ENCODE data around the gene FAIM2. TPM values are rescaled to one million over a fixed set of nuclear protein-coding genes. Genes with fewer than 3 reads are reported as not detected.

Gene FAIM2
- total RNA-seq, 1 donor from 2014 or later, result 0.18 TPM

GRCh38 chr12:49901026-49901425 lies 2.7 kb downstream of the FAIM2 start:
- H3K27me3 ChIP-seq (ENCODE audit: insufficient read depth, low read length), result no peaks in the 10 kb centered on the region
- H3K9me3 ChIP-seq (ENCODE audit: insufficient read depth, low read depth, low read length), result no peaks in the 10 kb centered on the region
- H3K4me3 ChIP-seq (ENCODE audit: insufficient read depth, low read depth, low read length), result no peak overlapping the region
- H3K27ac ChIP-seq (ENCODE audit: low read depth, low read length), result no peak overlapping the region
- no peak overlapping the region for H3K9ac ChIP-seq (ENCODE audit: low read length)
- no peak overlapping the region for H3K4me3 Mint-ChIP-seq (ENCODE audit: unreplicated experiment)
- no peaks in the 10 kb centered on the region for H3K79me2 ChIP-seq (ENCODE audit: insufficient read depth, low read length)
- peaks cover 75% of the 10 kb centered on the region for H3K27me3 Mint-ChIP-seq (ENCODE audit: low read depth, unreplicated experiment)
- H3K27ac Mint-ChIP-seq (ENCODE audit: unreplicated experiment), result no peak overlapping the region
- peaks cover 3% of the 10 kb centered on the region for H3K9me3 Mint-ChIP-seq (ENCODE audit: unreplicated experiment)
- no peaks in the 10 kb centered on the region for H3K36me3 ChIP-seq (ENCODE audit: insufficient read depth, low read length)
- FAIRE-seq (no peak), DNase-seq (ENCODE audit: low read depth) (no peak)
- H3K4me2 ChIP-seq (ENCODE audit: low read length), result no peak overlapping the region
- no peaks in the 10 kb centered on the region for H4K20me1 ChIP-seq (ENCODE audit: insufficient read depth, low read length)
- TF ChIP-seq CTCF (IDR thresholded peaks at IDR 0.05; ENCODE audit: insufficient read depth, low read depth, low read length), result no peak
- TF ChIP-seq EZH2 (IDR thresholded peaks at IDR 0.05; ENCODE audit: insufficient read depth, low read length), result no peak
- no peak overlapping the region for H2AFZ ChIP-seq (ENCODE audit: low read depth, low read length)
- H3K4me1 ChIP-seq (ENCODE audit: insufficient read depth, low read length), result peaks cover 5% of the 10 kb centered on the region
- no peaks in the 10 kb centered on the region for H3K36me3 Mint-ChIP-seq (ENCODE audit: low read depth, unreplicated experiment)
- peaks cover 3% of the 10 kb centered on the region for H3K4me1 Mint-ChIP-seq (ENCODE audit: low read depth, unreplicated experiment)

GRCh38 chr12:49900371-49900770 lies 3.3 kb downstream of the FAIM2 start:
- Histone ChIP-seq H2AFZ (ENCODE audit: low read depth, low read length) (no peak overlapping the region), H3K79me2 (ENCODE audit: insufficient read depth, low read length) (no peaks in the 10 kb centered on the region), H3K36me3 (ENCODE audit: insufficient read depth, low read length) (no peaks in the 10 kb centered on the region), H3K9me3 (ENCODE audit: insufficient read depth, low read depth, low read length) (no peaks in the 10 kb centered on the region), H4K20me1 (ENCODE audit: insufficient read depth, low read length) (no peaks in the 10 kb centered on the region), H3K4me1 (ENCODE audit: insufficient read depth, low read length) (peaks cover 5% of the 10 kb centered on the region), H3K27me3 (ENCODE audit: insufficient read depth, low read length) (no peaks in the 10 kb centered on the region), H3K4me2 (ENCODE audit: low read length) (no peak overlapping the region), H3K4me3 (ENCODE audit: insufficient read depth, low read depth, low read length) (no peak overlapping the region), H3K27ac (ENCODE audit: low read depth, low read length) (no peak overlapping the region), H3K9ac (ENCODE audit: low read length) (no peak overlapping the region)
- no peak for DNase-seq (ENCODE audit: low read depth)
- no peak for FAIRE-seq
- Mint-ChIP-seq H3K4me3 (ENCODE audit: unreplicated experiment) (no peak overlapping the region), H3K4me1 (ENCODE audit: low read depth, unreplicated experiment) (peaks cover 3% of the 10 kb centered on the region), H3K36me3 (ENCODE audit: low read depth, unreplicated experiment) (no peaks in the 10 kb centered on the region), H3K27me3 (ENCODE audit: low read depth, unreplicated experiment) (peaks cover 73% of the 10 kb centered on the region), H3K9me3 (ENCODE audit: unreplicated experiment) (peaks cover under 1% of the 10 kb centered on the region), H3K27ac (ENCODE audit: unreplicated experiment) (no peak overlapping the region)
- TF ChIP-seq EZH2 (IDR thresholded peaks at IDR 0.05; ENCODE audit: insufficient read depth, low read length) (no peak), CTCF (IDR thresholded peaks at IDR 0.05; ENCODE audit: insufficient read depth, low read depth, low read length) (no peak)

GRCh38 chr12:49899921-49900320 lies 3.8 kb downstream of the FAIM2 start:
- Histone ChIP-seq H3K4me3 (ENCODE audit: insufficient read depth, low read depth, low read length) (no peak overlapping the region), H2AFZ (ENCODE audit: low read depth, low read length) (no peak overlapping the region), H3K4me1 (ENCODE audit: insufficient read depth, low read length) (peaks cover 5% of the 10 kb centered on the region), H3K9ac (ENCODE audit: low read length) (no peak overlapping the region), H3K27ac (ENCODE audit: low read depth, low read length) (no peak overlapping the region), H3K79me2 (ENCODE audit: insufficient read depth, low read length) (no peaks in the 10 kb centered on the region), H4K20me1 (ENCODE audit: insufficient read depth, low read length) (no peaks in the 10 kb centered on the region), H3K4me2 (ENCODE audit: low read length) (no peak overlapping the region), H3K36me3 (ENCODE audit: insufficient read depth, low read length) (no peaks in the 10 kb centered on the region), H3K9me3 (ENCODE audit: insufficient read depth, low read depth, low read length) (no peaks in the 10 kb centered on the region), H3K27me3 (ENCODE audit: insufficient read depth, low read length) (no peaks in the 10 kb centered on the region)
- FAIRE-seq (no peak), DNase-seq (ENCODE audit: low read depth) (no peak)
- Mint-ChIP-seq H3K27ac (ENCODE audit: unreplicated experiment) (no peak overlapping the region), H3K27me3 (ENCODE audit: low read depth, unreplicated experiment) (peaks cover 72% of the 10 kb centered on the region), H3K36me3 (ENCODE audit: low read depth, unreplicated experiment) (no peaks in the 10 kb centered on the region), H3K4me3 (ENCODE audit: unreplicated experiment) (no peak overlapping the region), H3K4me1 (ENCODE audit: low read depth, unreplicated experiment) (peaks cover 3% of the 10 kb centered on the region), H3K9me3 (ENCODE audit: unreplicated experiment) (no peaks in the 10 kb centered on the region)
- TF ChIP-seq EZH2 (IDR thresholded peaks at IDR 0.05; ENCODE audit: insufficient read depth, low read length) (no peak), CTCF (IDR thresholded peaks at IDR 0.05; ENCODE audit: insufficient read depth, low read depth, low read length) (no peak)
